ENCODE data around the gene TMEM272. TPM values are rescaled to one million over a fixed set of nuclear protein-coding genes. Genes with fewer than 3 reads are reported as not detected.

TMEM272 gene
- total and polyA plus RNA-seq, 2 donors (not counting 3 experiments of a cell fraction or from before 2014, with no cell fraction given) = not detected

- TF ChIP-seq FOS (IDR thresholded peaks at IDR 0.05; ENCODE audit: borderline replicate concordance, insufficient read depth, low read length) (no peak), MAX (IDR thresholded peaks at IDR 0.05; ENCODE audit: insufficient read depth, insufficient read length) (no peak), EZH2 (IDR thresholded peaks at IDR 0.05; ENCODE audit: borderline replicate concordance, low read depth, low read length, severe bottlenecking) (no peak), POLR2A (IDR thresholded peaks at IDR 0.05; ENCODE audit: low read depth, low read length) (no peak), GATA2 (IDR thresholded peaks at IDR 0.05; ENCODE audit: insufficient read depth, insufficient read length, low read depth, low read length) (no peak), CTCF (IDR thresholded peaks at IDR 0.05; ENCODE audit: extremely low read depth in 1 of 2, insufficient read depth in 1 of 2, low read depth in 1 of 2, low read length in 2 of 2) (no peak), MYC (IDR thresholded peaks at IDR 0.05; ENCODE audit: low read depth, low read length) (no peak), POLR2AphosphoS5 (IDR thresholded peaks at IDR 0.05; ENCODE audit: insufficient read depth, low read depth, low read length) (no peak), JUN (IDR thresholded peaks at IDR 0.05; ENCODE audit: borderline replicate concordance, insufficient read depth, insufficient read length, low read depth) (no peak)
- BruUV-seq (replicated peaks) = no TSS peak
- Histone ChIP-seq H3K27ac (ENCODE audit: insufficient read depth, low read depth, low read length) (no peak overlapping the region), H3K9me1 (replicated peaks; ENCODE audit: control insufficient read depth, extremely low read depth, insufficient read depth, low read length) (no peaks in the 10 kb centered on the region), H2AFZ (ENCODE audit: low read depth, low read length) (no peak overlapping the region), H3K9me3 (replicated peaks; ENCODE audit: control insufficient read depth, insufficient read depth, low read length) (no peaks in the 10 kb centered on the region), H3K4me3 (replicated peaks in 1 of 3; ENCODE audit: insufficient read depth in 1 of 3, low read depth in 1 of 3, low read length in 3 of 3) (no peak overlapping the region), H3K4me2 (ENCODE audit: insufficient read depth, low read length) (no peak overlapping the region), H4K20me1 (replicated peaks; ENCODE audit: control insufficient read depth, extremely low read depth, insufficient read depth, low read length) (no peaks in the 10 kb centered on the region), H3K79me2 (ENCODE audit: control insufficient read depth, insufficient read depth, low read length) (no peaks in the 10 kb centered on the region), H3K9ac (replicated peaks; ENCODE audit: extremely low read depth, insufficient read depth, low read length) (no peak overlapping the region), H3K4me1 (ENCODE audit: control insufficient read depth, extremely low read depth, insufficient read depth, low read length) (no peaks in the 10 kb centered on the region), H3K27me3 (ENCODE audit: control insufficient read depth in 2 of 2, insufficient read depth in 2 of 2, low read length in 2 of 2) (peaks cover 2 to 17% of the 10 kb centered on the region in 2 experiments), H3K36me3 (ENCODE audit: control insufficient read depth in 2 of 2, extremely low read depth in 1 of 2, insufficient read depth in 2 of 2, low read length in 2 of 2) (no peaks in the 10 kb centered on the region)
- FAIRE-seq (no peak), DNase-seq (ENCODE audit: low read depth, low spot score) (no peak)
- dilution Hi-C loops (cut with MboI; ENCODE audit: extremely low pct_ligation_motif_present, low sequenced_read_pairs) = no loop called here
- ChIA-PET POLR2A (no interaction called here), CTCF (no interaction called here)
- intact Hi-C loops (cut with micrococcal nuclease) = no loop called here
Measured at GRCh38 chr13:51887468-51887867, 42.5 kb upstream of the TMEM272 start.

All from endothelial cell of umbilical vein (primary cell).